HG03097 (cell line): ENCODE data around the gene RBM8A.
A peak's percentile ranks its signal among the peaks of the same experiment; 100 is the strongest.

ENCODE experiments used
- ATAC-seq: cut with Tn5 transposase; IDR thresholded peaks from one replicate; pipeline ENCODE4 v1.9.1; 2021; ENCODE audit not compliant: unreplicated experiment, low FRiP score

The RBM8A gene

DNA sequence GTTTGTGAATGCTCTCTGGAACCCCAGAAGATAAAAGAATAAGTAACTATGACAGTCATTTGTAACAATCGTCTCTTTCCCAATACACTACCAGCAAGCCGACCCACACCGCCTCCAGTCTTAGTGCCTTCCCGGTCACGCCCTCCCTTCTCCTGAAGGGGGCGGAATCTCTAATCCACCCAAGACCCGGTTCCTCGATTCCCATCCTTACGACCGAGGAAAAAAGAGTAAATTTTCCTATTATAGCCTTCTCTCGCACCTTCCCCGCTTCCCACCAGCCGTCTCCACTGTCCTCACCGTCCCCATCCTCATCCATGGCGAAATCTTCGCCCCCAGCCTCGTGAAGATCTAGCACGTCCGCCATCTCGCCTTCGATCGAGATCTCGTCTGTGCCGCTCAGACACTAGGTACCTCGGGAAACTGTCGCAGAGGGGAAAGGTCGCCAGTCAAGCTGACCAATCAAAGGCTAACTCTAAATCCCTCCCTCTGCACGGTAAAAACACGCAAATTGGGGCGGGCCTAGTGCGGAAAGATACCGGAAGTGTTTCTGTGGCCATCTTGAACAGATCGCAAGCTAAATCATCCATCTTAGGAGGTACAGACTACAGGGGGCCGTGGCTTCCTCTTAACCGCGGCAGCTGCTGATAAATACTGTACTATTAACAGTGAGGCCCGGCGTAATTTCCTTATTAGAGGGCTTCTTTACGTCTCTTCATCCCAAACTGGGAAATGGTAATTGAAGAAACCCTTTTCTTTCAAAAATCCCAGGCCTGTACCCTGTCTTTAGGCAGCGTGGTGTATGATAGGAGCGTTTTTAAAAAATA, at the start of gene RBM8A:
Gene RBM8A, minus strand, starts transcription at position 422 of the 824 bp plus-strand sequence. Its CDS starts 58 bp downstream, at position 364.
- peak; percentile 97 for ATAC-seq

GRCh38 chr1:145977016-145977415, 49.7 kb upstream of the RBM8A start:
- ATAC-seq: no peak

GRCh38 chr1:145975216-145975615, 47.9 kb upstream of the RBM8A start:
- no peak for ATAC-seq

- no peak for ATAC-seq
Measured at GRCh38 chr1:145974721-145975120, 47.4 kb upstream of the RBM8A start.

- ATAC-seq: no peak
Measured at GRCh38 chr1:145972580-145972979, 45.3 kb upstream of the RBM8A start.

DNA sequence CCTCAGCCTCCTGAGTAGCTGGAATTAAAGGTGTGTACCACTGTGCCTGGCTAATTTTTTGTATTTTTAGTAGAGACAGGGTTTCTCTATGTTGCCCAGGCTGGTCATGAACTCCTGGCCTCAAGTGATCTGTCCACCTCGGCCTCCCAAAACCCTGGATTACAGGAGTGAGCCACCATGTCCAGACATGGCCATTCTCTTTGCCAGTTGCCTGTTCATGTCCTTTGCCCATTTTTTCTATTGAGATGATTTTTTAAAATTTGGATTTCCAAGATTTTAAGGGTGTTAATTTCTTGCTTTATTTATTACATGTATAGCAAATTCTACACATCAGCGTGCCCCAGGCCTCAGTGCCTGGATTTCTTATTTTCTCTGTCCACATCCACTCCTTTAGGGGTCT, 40.0 kb upstream of the RBM8A start:
- no peak for ATAC-seq

DNA sequence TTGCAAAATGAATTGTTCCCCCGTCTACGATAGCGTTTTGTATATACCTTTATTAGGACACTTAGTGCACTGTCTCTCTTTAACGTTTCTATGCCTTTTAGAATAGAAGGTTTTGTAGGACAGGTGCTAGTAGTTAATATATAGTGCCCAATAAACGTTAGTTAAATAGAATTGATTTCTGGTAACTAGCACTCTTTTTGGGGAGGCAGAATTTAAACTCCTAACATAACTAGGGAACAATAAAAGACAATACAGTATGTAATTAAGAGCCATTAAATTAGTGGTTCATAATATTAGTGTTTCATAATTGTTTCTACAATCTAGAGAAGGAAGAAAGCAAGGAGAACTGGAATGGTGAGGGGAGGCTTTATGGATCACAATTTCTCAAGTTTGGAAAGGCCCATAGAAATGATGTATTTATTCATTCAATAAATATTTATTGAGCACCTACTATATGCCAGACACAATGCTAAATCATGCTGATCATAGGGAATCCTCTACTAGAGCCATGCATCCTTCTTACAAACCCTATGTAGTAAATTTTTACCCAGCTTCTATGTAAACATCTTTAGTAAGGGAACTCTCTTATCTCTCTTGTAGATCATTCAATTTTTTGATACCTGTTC, 37.9 kb upstream of the RBM8A start:
- ATAC-seq: no peak

DNA sequence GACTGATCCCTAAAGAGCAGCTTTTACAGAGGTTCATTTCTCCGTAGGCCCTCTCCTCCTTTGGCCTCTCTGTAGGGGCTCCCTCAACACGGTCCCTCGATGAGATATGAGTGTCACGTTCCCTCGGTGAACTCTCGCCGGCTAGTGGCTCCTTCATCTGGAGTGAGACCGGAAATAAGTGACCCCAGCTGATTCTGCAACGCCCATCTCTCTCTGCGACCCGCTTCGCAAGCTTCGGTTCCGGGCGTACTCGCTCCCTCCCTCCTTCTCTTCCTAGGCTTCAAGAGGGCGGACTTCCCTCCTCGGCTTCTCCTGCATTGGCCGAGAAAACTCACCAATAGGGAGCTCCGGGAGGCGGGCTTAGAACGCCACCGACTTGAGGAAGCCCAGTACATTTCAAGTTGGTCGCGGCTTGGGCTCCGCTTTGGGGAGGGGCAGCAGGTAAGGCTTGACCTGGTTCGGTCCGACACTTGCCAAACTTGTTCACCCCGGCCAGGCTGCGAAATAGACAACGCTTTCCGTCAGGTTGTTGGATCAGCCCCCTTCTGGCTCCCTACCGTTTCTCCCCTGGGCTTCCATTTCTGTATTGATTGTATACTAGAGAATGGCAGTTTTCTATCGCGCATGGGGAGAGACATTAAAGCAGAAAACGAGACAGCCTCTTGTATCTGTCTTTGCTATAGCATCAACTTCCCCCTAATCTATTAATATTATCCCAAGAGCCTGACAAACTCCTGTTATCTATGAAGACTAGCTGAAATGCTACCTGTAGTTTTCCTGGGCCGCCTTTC, 37.2 kb upstream of the RBM8A start, which contains the start of the genes ANKRD34A and POLR3GL:
Gene ANKRD34A, minus strand, starts transcription at position 248 of the 791 bp plus-strand sequence. CDS start 2,816 bp downstream, outside the sequence.
Gene POLR3GL, plus strand, starts transcription at position 363 of the 791 bp plus-strand sequence. CDS start 10,176 bp downstream, outside the sequence.
- ATAC-seq: peak; percentile 84

GRCh38 chr1:145963265-145964019, 36.2 kb upstream of the RBM8A start:
- ATAC-seq: no peak

GRCh38 chr1:145962157-145963102, 35.1 kb upstream of the RBM8A start:
- no peak for ATAC-seq

DNA sequence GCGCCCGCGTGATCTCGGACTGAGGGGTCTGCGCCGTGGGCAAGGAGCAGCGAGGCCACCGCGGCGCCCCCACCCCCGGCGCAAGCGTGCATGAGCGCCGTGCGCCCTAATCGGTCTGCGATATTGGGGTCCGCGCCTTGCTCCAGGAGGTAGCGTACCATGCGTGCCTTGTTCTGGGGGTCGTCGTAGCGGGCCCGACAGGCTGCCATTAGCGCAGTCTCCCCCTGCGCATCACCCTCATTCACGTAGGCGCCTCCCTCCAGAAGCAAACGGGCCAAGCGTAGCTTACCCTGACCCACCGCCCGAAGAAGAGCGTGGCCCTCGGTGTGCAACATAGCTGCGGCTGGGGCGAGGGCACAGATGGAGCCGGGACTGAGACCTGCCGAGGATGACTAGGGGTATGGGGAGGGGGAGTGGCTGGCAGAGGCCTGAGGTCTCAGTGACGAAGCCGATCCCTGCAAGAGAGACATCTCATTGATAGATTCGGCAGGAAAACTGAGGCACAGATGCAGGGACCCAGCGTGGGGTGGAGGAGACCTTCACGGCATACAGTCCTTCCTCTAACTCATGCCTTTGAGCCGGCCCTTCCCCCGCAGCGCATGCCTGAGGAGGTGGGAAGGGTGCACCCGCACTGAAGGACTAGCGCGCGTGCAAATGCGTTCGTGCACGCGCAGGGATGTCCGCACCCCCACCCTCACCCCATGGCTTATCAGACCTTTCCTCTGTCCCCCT, 34.3 kb upstream of the RBM8A start:
- no peak for ATAC-seq

DNA sequence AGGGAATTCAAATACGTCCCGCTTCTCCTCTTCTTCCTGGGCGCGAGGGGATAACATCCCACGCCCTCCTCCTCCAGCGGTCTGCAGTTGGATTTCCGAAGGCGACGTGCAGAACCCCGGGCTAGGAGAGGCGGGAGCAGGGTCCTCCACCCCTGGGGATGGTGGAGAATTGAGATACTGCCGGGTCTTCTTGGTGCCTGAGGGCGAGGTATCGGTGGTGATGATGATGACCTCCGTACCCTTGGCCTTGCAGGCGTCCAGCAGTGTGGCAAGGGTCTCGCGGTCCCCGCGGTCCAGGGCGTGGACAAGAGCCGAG, 33.8 kb upstream of the RBM8A start:
- no peak for ATAC-seq

DNA sequence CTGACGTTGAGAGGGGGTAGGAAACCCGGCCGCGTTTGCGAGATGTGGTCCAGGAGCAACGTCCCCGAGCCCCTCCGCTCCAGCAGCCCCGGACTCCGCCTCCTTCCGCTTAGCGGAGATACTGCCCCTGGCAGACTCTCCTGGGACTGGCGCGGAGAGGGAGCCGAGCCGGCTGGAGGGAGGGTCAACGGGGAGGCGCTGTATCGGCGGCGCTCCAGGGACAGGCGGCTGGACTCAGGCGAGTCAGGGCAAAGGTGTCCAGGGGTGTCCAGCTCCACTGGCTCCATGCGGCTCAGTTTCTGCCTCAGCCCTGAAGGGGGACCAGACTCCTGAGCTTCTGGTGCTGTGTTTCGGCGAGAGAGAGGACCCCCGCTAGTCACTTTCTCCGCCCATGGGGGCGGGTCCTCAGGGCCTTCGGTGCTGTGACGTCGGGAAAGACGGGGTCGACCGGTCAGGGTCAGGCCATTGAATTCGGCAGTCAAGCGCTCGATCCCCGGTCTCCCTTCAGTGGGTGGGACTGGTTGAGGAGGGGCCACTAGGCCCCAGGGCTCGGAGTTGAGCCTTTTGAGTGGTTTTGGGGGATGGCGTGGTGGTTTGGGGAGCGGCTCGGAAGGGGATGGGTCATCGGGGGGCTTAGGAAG, 33.3 kb upstream of the RBM8A start:
- ATAC-seq: no peak

DNA sequence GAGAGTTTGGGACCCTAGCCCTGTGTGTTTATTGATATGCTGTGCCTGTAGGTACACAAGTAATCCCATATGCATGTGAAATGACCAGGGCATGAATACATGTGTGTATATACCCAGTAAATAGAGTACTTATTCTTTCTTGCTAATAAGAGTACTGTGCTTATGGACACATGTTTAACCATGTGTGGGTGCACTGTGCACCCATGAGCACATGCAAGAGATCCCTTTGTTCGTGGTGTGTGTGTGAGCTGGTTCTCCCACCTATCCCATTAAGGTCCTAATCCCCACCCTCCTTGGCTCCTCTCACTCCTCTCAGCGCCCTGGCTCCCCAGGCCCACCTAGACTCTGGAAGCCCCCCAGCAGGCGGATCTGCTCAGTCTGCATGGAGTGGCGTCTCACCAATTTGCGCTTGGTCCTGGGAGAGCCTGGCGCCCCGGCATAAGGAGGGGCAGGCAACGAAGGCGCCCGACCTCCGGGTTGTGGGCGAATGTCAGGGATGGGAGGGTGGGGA, 32.7 kb upstream of the RBM8A start:
- no peak for ATAC-seq

GRCh38 chr1:145959333-145959732, 32.0 kb upstream of the RBM8A start:
- ATAC-seq: no peak

DNA sequence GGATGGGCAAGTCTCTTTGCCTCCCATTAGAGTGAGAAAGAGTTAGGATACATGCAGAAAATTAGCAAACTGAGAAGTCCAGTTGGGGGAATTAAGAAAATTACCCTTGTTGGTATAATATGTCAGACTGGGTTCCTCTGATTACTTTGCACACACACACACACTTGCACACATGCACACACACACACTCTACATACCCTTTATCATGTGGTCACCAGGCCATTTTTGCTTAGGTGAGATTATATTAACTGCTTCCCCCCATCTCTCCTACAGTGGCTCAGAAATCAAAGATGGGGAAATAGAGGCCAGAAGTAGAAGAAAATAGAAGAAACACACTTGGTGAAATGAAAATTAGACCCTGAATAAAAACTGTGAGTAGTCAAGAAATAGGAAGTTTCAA, 31.4 kb upstream of the RBM8A start:
- ATAC-seq: no peak

DNA sequence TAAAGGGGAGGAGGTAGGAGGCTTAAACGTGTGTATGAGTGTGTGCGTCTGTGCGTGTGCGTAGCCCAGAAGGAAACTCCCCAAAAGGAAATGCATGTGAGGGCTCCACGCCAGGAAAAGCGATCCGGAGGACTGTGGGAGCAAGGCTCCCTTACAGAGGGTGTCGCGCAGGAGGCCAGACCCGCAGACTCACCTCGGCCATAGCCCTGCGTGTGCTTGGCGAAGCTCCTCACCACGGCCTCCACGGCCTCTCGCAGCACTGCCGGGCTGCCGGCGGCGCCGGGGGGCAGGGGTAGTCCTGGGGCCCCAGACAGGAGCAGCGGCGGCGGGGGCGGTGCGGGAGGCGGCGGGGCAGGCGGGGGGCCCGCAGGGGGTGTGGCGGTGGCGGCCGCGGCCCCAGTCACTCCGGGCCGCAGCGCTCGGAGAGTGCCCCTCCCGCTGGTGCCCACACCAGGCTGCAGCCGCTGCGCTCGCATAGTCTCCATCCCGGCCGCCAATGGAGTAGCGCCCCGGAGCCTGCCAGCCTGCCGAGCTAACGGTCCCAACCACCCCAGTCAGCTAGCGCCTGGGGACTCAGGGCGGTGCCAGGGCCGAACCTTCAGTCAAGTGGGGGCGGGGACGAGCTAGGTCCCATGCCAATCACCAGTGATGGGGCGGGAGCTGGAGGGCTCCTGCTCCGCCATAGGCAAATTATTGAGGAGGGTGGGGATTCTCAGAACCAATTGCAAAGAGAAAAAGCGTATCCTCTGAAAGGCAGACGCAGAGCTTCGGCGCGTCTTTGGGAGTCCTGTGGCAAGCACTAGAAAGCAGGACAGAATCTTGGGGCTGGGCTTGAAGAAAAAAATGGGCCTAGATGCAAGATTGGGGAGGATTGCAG, 30.4 kb upstream of the RBM8A start, which contains the start of gene LIX1L:
Gene LIX1L, minus strand, starts transcription at position 575 of the 877 bp plus-strand sequence. Its CDS starts 90 bp downstream, at position 485.
- ATAC-seq: peak; percentile 87
